Measurements from ENCODE around the gene PTAR1.

GRCh38 chr9:69719367-69719766, 40.4 kb downstream of the PTAR1 start:
- TF ChIP-seq CTCF (IDR thresholded peaks at IDR 0.05; ENCODE audit: insufficient read depth, low read depth, low read length), result no peak
- no peak for TF ChIP-seq EZH2 (IDR thresholded peaks at IDR 0.05; ENCODE audit: insufficient read depth, low read length)

All from astrocyte (in vitro differentiated cells and primary cell).